ENCODE data around the gene ERGIC1.

DNA sequence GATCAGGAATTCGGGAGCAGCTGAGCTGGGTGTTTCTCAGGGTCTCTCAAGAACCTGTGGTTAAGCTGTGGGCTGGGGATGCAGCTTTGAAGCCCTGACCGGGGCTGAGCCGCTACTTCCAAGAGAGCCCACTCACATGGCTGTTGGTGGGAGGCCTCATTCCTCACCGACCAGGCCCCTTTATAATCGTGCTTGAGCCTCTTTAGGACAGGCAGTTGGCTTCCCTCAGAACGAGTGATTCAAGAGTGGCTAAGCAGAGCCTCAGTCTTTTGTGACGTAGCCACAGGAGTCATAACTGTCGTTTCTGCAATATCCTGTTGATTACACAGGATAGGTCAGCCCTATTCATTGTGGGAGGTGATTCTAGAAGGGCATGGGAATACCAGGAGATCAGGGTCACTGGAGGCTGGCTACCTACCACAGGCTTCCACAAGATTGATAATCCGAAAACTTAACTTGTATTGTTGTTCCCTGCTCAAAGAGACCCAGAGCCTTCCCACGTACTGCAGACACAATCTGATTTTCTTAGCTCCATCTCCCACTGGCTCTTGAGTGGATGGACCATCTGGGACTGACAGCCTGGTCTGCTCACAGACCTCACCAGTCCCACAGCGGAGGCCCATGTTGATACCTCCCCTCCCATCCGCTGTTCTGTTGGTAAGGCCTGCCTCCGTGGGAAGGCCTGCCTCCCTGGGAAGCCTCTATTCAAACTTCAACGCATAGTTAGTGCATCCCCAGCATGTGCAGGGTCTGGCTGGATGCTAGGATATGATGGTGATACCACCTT is 3.0 kb upstream of the ERGIC1 start:
- TF ChIP-seq, protein P1, sequence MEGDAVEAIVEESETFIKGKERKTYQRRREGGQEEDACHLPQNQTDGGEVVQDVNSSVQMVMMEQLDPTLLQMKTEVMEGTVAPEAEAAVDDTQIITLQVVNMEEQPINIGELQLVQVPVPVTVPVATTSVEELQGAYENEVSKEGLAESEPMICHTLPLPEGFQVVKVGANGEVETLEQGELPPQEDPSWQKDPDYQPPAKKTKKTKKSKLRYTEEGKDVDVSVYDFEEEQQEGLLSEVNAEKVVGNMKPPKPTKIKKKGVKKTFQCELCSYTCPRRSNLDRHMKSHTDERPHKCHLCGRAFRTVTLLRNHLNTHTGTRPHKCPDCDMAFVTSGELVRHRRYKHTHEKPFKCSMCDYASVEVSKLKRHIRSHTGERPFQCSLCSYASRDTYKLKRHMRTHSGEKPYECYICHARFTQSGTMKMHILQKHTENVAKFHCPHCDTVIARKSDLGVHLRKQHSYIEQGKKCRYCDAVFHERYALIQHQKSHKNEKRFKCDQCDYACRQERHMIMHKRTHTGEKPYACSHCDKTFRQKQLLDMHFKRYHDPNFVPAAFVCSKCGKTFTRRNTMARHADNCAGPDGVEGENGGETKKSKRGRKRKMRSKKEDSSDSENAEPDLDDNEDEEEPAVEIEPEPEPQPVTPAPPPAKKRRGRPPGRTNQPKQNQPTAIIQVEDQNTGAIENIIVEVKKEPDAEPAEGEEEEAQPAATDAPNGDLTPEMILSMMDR (IDR thresholded peaks at IDR 0.05), result no peak
- TF ChIP-seq POLR2A (IDR thresholded peaks at IDR 0.05), result no peak

All from ovary (tissue), 3 donors.